ENCODE data around the gene GDA.

GDA gene

GRCh38 chr9:72149231-72149975 lies at the start of gene GDA:
Gene GDA, plus strand, starts transcription at chr9:72149440. Its CDS starts 120 bp downstream, at chr9:72149560.
- no peak for DNase-seq

DNA sequence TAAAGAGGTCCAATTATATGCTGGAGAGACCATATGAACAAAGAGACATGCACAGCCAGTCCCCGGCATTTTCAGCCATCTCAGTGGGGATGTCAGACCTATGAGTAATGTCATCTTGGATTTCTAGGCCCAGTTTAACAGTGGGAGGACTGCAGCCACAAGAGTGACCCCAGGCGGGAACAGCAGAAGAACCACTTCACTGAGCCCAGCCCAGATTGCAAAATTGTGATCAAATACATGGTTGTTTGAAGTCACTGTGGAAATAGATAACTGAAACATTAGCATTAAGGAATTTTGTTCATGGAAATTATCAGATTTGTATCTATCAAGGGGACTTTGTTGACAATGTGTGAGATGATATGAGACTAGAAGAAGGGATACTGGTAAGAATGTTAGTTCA lies 46.7 kb upstream of the GDA start:
- no peak for DNase-seq

GRCh38 chr9:72113056-72113455 lies 36.2 kb upstream of the GDA start:
- no peak for DNase-seq

DNA sequence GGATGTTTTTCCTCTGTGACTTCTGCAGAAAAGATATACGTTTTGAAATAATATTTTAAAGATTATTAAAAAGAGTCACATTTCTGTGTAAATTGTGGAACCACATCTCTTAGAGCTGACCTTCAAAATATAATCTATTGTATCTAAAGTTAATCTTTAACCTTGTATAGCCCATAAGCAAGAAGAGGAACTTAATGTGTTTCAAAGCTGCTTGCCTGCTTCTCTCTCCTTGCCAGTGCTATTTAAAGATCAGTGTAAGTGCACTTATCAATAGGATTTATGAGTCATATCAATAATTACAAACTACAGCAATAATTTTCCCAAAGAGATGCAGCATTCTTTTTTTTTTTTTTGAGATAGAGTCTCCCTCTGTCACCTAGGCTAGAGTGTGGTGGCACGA lies 29.4 kb upstream of the GDA start:
- DNase-seq, result no peak

GRCh38 chr9:72124947-72125346 lies 24.3 kb upstream of the GDA start:
- DNase-seq, result no peak

DNA sequence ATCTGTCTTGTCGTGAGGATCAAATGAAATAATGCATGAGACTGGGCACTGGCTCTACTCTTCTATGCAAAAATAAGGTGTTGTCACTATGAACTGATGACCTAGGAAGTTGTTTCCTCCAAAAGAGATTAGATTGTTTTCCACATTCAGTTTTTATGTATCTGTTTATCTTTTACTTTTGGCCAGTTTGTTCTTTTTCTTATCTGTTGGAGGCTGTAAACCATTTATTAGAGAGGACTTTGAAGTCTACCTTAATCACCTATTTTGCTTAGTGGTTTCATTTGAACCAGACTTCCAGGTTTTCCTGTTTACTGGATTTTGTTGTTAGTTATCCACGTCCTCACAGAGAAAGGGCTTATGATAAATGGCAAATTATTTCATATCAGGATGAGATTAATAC lies 21.5 kb upstream of the GDA start:
- no peak for DNase-seq

DNA sequence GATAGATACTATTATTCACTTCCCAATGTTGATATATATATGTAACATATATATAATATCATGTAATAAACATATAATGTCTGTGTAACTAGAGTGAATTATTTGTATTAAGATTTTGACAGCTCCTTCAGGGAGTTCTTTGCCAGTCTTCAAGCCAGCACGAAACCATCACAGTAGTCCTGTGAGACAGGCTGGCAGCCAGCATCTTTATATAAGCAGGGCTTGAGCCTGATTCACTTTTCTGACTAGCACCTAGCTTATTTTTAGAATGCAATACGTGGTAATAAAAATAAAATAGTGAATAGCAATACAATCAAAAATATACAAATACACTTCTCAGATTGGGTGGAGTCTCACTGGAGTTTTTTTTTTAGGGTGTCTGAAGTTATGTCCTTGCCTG lies 20.7 kb upstream of the GDA start:
- DNase-seq, result no peak

GRCh38 chr9:72129271-72130156 lies 19.7 kb upstream of the GDA start:
- no peak for DNase-seq

DNA sequence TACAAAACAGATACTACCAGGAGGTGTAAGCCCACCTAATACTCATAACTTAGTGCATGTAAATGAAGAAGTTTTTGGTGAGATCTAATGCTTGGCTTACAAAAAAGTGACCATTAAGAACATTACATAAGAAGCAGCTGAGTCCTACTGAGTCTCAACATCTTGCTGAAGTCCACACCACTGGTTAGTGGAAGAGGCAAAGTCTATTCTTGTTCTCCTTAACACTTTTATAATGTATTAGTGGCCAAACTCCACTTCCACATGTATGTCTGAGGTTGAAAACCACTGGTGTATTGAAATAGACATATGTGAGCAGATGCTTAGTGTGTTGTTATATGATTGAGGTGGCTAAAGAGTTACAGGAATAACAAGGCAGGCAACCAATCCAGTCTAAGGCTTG lies 18.9 kb upstream of the GDA start:
- no peak for DNase-seq

DNA sequence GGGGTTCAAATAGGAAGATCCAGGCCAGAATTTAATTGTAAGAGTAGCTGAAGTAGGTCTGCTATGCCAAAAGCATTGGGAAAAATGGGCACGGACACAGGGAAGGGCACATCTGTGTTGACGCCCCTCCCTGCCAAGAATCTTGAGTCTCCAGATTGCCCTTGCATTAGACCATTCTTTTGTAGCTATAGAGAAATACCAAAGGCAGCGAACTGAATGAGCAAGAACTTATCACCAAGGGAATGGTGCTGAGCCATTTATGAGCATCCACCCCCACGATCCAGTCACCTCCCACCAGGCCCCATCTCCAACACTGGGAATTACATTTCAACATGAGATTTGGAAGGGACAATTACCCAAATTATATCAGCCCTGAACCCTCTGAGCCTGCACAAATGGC lies 18.0 kb upstream of the GDA start:
- DNase-seq, result no peak

- no peak for DNase-seq
These were observed 17.2 kb upstream of the GDA start for GRCh38 chr9:72132052-72132451.

GRCh38 chr9:72133365-72134035 lies 15.7 kb upstream of the GDA start:
- DNase-seq, result no peak

DNA sequence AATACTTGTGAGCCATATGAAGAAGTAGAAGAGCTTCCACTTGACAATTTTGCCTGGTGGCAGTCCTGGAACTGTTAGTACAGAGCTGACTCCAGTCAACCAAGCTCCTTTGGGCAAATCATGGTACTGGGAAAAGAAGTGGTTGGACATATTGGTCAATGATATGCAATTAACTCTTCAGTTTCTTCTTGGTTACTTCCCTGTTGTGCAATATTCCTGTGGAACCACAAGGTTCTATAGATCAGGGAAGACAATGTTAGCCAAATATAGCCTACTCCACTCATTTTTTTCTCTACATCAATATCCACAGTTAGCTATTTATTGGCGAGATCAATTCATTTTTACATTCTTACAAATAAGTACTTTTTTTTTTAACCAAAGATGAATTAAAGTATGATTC lies 14.4 kb upstream of the GDA start:
- no peak for DNase-seq

GRCh38 chr9:72137697-72138365 lies 11.4 kb upstream of the GDA start:
- no peak for DNase-seq

GRCh38 chr9:72139226-72139625 lies 10.0 kb upstream of the GDA start:
- DNase-seq, result no peak

DNA sequence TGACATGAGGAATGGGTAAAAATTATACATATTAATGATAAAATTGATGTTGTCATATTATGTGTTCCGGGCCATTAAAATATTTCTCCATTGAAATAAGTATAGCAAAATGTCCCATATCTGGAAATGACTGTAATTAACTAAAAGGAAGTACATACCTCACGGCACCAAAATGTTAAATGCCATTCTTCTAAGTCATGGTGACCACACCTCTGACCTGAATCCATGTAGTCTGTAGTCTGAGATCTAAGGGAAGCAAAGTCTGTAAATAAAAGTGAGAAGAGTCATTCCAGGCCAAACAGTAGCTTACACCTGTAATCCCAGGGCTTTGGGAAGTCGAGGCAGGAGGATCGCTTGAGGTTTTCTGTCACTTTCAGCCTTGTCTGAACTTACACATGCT lies 8.7 kb upstream of the GDA start:
- DNase-seq, result no peak

DNA sequence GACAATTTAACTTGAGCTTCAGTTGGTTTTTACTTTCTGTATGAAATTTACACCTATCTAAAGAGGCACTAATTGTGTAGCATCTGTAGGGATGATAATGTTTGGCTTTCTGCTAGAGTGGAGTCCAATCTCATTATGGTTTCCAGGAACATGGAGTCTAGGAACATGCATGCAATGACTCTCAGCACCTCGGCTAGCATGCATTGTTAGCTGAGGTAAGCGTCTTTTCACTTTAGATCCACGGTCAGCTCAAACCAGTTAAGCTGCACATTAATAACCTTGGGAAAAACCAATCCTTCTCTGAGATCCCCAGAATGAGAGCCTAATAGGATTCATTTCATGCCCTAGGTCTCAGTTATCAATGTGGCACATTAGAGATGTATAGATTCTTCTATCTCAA lies 7.8 kb upstream of the GDA start:
- no peak for DNase-seq

DNA sequence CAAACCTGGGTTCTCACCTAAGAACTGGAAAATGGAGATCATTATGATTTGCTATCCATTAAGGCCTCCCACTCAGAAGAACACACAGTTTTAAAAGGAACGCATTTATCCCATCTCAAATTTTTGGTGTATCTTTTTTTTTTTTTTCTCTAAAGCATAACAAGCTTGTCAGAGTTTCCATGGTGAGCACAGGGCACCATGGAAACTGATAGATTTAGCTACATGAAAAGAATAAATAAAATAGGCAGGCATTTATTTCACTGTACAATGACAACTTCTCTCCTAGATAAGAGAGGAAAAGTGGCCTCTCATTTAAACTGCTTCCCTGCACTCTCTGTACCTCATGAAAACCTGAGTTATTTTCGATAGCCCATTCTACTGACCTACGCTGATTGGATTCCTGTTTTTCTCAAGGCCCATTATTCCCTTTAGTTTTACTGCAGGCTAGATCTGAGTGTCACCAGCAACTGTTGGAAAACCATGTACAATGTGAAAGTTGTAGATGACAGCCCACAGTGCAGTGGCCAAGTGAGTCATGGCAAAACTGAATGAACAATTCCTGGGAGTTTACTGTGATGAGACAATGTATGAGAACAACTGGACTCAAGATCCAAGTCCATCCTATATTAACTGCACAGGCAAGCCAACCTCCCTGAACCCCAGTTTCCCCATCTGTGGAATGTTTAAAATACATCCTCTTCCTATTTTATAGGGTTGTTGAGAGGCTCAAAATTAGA lies 4.3 kb upstream of the GDA start:
- no peak for DNase-seq

DNA sequence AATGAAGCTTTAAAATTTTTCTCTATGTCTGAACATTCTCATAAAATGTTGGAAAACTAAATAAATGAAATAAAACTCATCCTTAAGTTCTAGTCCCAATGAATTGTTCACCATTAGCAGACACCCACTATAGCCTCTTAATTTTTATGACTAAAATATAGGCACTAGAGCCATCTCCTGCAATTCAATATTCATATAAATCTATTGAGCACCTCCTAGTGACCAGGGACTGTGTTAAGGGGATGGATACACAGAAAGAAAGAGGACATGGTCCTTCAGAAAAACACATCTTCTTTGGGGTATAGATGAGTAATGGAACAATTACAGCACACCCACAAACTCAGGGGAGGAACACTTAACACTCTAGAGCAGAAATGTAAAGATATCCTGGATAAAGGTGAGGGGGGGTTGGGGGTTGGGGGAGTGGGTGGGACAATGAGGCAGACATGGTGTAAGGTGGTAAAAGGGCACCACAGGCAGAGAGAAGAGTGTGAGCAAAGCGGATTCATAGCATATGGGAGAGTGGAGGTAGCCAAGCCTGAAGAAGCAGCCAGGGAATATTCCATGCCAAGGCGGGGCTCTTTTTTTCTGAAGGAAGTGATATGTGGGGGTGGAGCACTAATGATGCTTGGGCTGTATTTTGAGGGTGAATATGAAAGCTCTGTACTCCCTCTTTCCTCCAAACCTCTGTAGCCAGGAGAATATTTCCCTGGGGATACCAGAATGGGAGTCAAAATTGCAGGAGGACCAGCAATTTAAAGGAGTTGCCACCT lies 3.3 kb upstream of the GDA start:
- DNase-seq, result no peak

- DNase-seq, result no peak
These were observed 1.6 kb upstream of the GDA start for GRCh38 chr9:72147676-72148075.

GRCh38 chr9:72150127-72150526 lies 887 bp downstream of the GDA start:
- no peak for DNase-seq

DNA sequence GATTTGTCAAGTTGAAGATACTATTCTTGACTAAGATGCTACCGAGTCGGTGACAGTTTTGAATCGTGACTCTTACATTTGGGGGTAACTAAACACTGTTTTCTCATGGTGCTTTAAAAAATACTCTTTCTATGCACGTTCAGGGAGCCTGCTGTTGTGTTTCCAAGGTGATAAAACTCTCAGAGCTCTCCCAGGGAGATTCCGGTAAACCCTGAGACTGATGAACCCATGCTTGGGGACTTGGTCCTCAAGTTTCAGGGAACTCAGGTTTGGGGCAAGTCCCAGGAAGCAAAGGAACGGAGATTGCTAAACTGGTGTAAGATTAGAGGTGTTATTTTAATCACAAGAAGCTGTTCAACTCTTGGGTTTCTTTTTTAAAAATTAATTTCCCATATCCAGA lies 1.4 kb downstream of the GDA start:
- no peak for DNase-seq
